Ovary (tissue), 3 donors: ENCODE results near the gene NEUROG3.

ENCODE experiments used
- CTCF ChIP-seq, 3 donors: fragments of 450-650 bp in 2 of 3; fragments of 200-600 bp in 1 of 3; IDR thresholded peaks; one replicate each; pipeline versions ENCODE4 v1.5.1 to v1.8.0; 2016 to 2022; ENCODE audit warnings: antibody characterized with exemption in 3 of 3, mild to moderate bottlenecking in 1 of 3
- POLR2A ChIP-seq: fragments of 450-650 bp; IDR thresholded peaks from one replicate; pipeline ENCODE4 v1.6.1; 2017; ENCODE audit warnings: antibody characterized with exemption, mild to moderate bottlenecking, moderate library complexity
- donor health status: DM: no; HTN: no; CAD: no.

- TF ChIP-seq CTCF (IDR thresholded peaks at IDR 0.05) (no peak), POLR2A (no peak)
These were observed 19.9 kb downstream of the NEUROG3 start for GRCh38 chr10:69553328-69553727.
